HG03460 (cell line): Measurements from ENCODE around the gene CYP26C1.

Experiments used
- ATAC-seq: cut with Tn5 transposase; IDR thresholded peaks from one replicate; pipeline ENCODE4 v1.9.1; 2021; ENCODE audit not compliant: unreplicated experiment

The CYP26C1 gene

GRCh38 chr10:93110472-93111146, 50.0 kb downstream of the CYP26C1 start:
- ATAC-seq = no peak

- ATAC-seq = no peak
Measured at GRCh38 chr10:93113042-93113441, 52.4 kb downstream of the CYP26C1 start.

- peak; percentile 61 for ATAC-seq
Measured at GRCh38 chr10:93115661-93116383, 55.2 kb downstream of the CYP26C1 start.
